Keratinocyte (primary cell): Measurements from ENCODE around the gene FAM20B.

ENCODE experiments used
- EZH2 ChIP-seq: IDR thresholded peaks from one replicate; pipeline ENCODE4 v1.6.1; 2012; ENCODE audit warnings: inconsistent platforms, mild to moderate bottlenecking, low read length, moderate library complexity
- TF ChIP-seq, protein P1 (sequence below), 3 experiments: IDR thresholded peaks in 1 of 3; conservative IDR thresholded peaks in 1 of 3; optimal IDR thresholded peaks in 1 of 3; 2 replicates in 2 of 3; 3 replicates in 1 of 3; pipeline versions ENCODE3 to v1.5.1; 2011; ENCODE audit warnings: low read length in 3 of 3, mild to moderate bottlenecking in 3 of 3, moderate library complexity in 2 of 3, control low read depth in 1 of 3, inconsistent platforms in 1 of 3; ENCODE audit not compliant: insufficient read depth in 2 of 3; ENCODE audit errors: extremely low read depth in 1 of 3

DNA sequence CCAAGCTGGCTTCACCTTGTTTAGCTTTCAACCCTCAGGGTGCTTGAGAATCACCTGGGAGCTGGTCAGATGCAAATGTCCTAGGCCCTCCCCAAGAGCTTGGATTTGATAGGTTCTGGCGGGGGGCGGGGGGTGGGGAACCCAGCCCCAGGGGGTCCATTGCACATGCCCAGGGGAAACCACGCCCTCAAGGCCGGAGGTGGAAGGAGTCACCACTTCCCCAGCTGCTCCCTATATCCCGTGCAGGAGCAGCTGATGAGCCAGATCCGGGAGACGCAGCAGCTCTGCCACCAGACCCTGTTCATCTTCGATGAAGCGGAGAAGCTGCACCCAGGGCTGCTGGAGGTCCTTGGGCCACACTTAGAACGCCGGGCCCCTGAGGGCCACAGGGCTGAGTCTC lies 62.0 kb downstream of the FAM20B start:
- TF ChIP-seq, protein P1, sequence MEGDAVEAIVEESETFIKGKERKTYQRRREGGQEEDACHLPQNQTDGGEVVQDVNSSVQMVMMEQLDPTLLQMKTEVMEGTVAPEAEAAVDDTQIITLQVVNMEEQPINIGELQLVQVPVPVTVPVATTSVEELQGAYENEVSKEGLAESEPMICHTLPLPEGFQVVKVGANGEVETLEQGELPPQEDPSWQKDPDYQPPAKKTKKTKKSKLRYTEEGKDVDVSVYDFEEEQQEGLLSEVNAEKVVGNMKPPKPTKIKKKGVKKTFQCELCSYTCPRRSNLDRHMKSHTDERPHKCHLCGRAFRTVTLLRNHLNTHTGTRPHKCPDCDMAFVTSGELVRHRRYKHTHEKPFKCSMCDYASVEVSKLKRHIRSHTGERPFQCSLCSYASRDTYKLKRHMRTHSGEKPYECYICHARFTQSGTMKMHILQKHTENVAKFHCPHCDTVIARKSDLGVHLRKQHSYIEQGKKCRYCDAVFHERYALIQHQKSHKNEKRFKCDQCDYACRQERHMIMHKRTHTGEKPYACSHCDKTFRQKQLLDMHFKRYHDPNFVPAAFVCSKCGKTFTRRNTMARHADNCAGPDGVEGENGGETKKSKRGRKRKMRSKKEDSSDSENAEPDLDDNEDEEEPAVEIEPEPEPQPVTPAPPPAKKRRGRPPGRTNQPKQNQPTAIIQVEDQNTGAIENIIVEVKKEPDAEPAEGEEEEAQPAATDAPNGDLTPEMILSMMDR (optimal IDR thresholded peaks at IDR 0.05 in 1 of 3, IDR thresholded peaks at IDR 0.05 in 1 of 3, conservative IDR thresholded peaks at IDR 0.05 in 1 of 3; ENCODE audit: extremely low read depth in 1 of 3, insufficient read depth in 2 of 3, low read length in 3 of 3): no peak
- no peak for TF ChIP-seq EZH2
